A549 (cell line): ENCODE data around the gene SERPINF2. TPM values are rescaled to one million over a fixed set of nuclear protein-coding genes. Genes with fewer than 3 reads are reported as not detected.

Experiments
- ATAC-seq, 2 experiments: fragments of 200-7000 bp in 1 of 2; fragments of >200 bp in 1 of 2; cut with Nextera tagmentation in 1 of 2; cut with Tn5 transposase in 1 of 2; 3 replicates each; pipeline versions ENCODE4 v1.8.0 to v1.9.1; 2018 to 2020; ENCODE audit warnings: mild to moderate bottlenecking in 1 of 2, moderate library complexity in 1 of 2
- CTCF ChIA-PET: fragments of 300-600 bp; sonication (Branson Sonifier 250); formaldehyde crosslinking; extraction: SDS; loops from one replicate; lab custom pipeline; 2021; ENCODE audit warnings: antibody characterized with exemption, inconsistent platforms; lab: Yijun Ruan, JAX
- POLR2A ChIA-PET: fragments of 350-600 bp; formaldehyde crosslinking; extraction: SDS; loops from one replicate; lab custom pipeline; 2021; ENCODE audit warnings: antibody characterized with exemption, inconsistent platforms; lab: Yijun Ruan, JAX
- DNase-seq, 2 experiments: peaks; one replicate each; pipeline versions ENCODE4 v3.0.0 to v3.0.0-alpha.2; 2011 to 2016; ENCODE audit warnings: low read depth in 1 of 2, low spot score in 1 of 2
- FAIRE-seq: peaks from 2 replicates; lab custom pipeline; 2011; peaks lifted over from hg19 to GRCh38; lab: Jason Lieb, UNC
- H3K27ac ChIP-seq, 2 experiments: fragments of >200 bp; sonication (Bioruptor Twin); formaldehyde crosslinking; 3 replicates each; pipeline ENCODE4 v1.5.1; 2016 to 2017
- H3K4me1 ChIP-seq: fragments of >200 bp; sonication (Bioruptor Twin); formaldehyde crosslinking; 3 replicates; pipeline ENCODE4 v1.6.1; 2016
- H3K4me2 ChIP-seq: fragments of >200 bp; sonication (Bioruptor Twin); formaldehyde crosslinking; 3 replicates; pipeline ENCODE4 v1.6.1; 2016
- H3K4me3 ChIP-seq: fragments of >200 bp; sonication (Bioruptor Twin); formaldehyde crosslinking; 3 replicates; pipeline ENCODE4 v1.5.1; 2016
- H3K9me3 ChIP-seq: fragments of >200 bp; sonication (Bioruptor Twin); formaldehyde crosslinking; 3 replicates; pipeline ENCODE4 v1.6.1; 2016
- BCL3 ChIP-seq: fragments of >200 bp; sonication (Bioruptor Twin); formaldehyde crosslinking; IDR thresholded peaks from 3 replicates; pipeline ENCODE4 v1.6.1; 2016
- CEBPB ChIP-seq, 2 experiments: fragments of >200 bp in 1 of 2; sonication (Bioruptor Twin) in 1 of 2; formaldehyde crosslinking in 1 of 2; IDR thresholded peaks; 2 replicates each; pipeline ENCODE4 v1.6.1; 2012 to 2016
- CHD2 ChIP-seq: fragments of 150-350 bp; IDR thresholded peaks from 2 replicates; pipeline ENCODE4 v1.6.1; 2014; ENCODE audit warnings: low read length; ENCODE audit not compliant: partially characterized antibody
- E2F6 ChIP-seq: IDR thresholded peaks from 2 replicates; pipeline ENCODE4 v1.6.1; 2012; ENCODE audit warnings: low read depth, borderline replicate concordance
- EHF ChIP-seq: fragments of 250-450 bp; sonication (Bioruptor Pico); IDR thresholded peaks from 2 replicates; pipeline ENCODE4 v1.5.0; 2020; ENCODE audit warnings: mild to moderate bottlenecking
- ELK1 ChIP-seq: fragments of 150-350 bp; IDR thresholded peaks from 2 replicates; pipeline ENCODE4 v1.6.1; 2014; ENCODE audit warnings: low read depth, mild to moderate bottlenecking, low read length
- EP300 ChIP-seq, 2 experiments: fragments of >200 bp; sonication (Bioruptor Twin); formaldehyde crosslinking; IDR thresholded peaks; 2 replicates in 1 of 2; 3 replicates in 1 of 2; pipeline ENCODE4 v1.6.1; 2016 to 2017
- GATA3 ChIP-seq: IDR thresholded peaks from 2 replicates; pipeline ENCODE4 v1.6.1; 2012; ENCODE audit warnings: borderline replicate concordance
- HES2 ChIP-seq: fragments of >200 bp; sonication (Bioruptor Twin); formaldehyde crosslinking; IDR thresholded peaks from 2 replicates; pipeline ENCODE4 v1.6.1; 2016
- HEYL ChIP-seq: fragments of 250-450 bp; sonication (Bioruptor Pico); IDR thresholded peaks from 2 replicates; pipeline ENCODE4 v1.8.0; 2021; ENCODE audit warnings: mild to moderate bottlenecking, moderate library complexity
- HOXA7 ChIP-seq: fragments of 250-450 bp; sonication (Bioruptor Pico); IDR thresholded peaks from 2 replicates; pipeline ENCODE4 v1.5.0; 2020; ENCODE audit warnings: mild to moderate bottlenecking, moderate library complexity
- JUN ChIP-seq, 2 experiments: fragments of >200 bp; sonication (Bioruptor Twin); formaldehyde crosslinking; IDR thresholded peaks; 2 replicates in 1 of 2; 3 replicates in 1 of 2; pipeline ENCODE4 v1.6.1; 2016 to 2017
- KDM1A ChIP-seq: fragments of 200-600 bp; sonication (generic); IDR thresholded peaks from 2 replicates; pipeline ENCODE4 v1.6.1; 2016; ENCODE audit warnings: low read depth, mild to moderate bottlenecking
- MAFK ChIP-seq: fragments of 450-650 bp; IDR thresholded peaks from 2 replicates; pipeline ENCODE4 v1.6.1; 2014; ENCODE audit not compliant: partially characterized antibody
- MAX ChIP-seq: IDR thresholded peaks from 2 replicates; pipeline ENCODE4 v1.6.1; 2012
- PBX3 ChIP-seq: IDR thresholded peaks from 2 replicates; pipeline ENCODE4 v1.6.1; 2012
- PHF8 ChIP-seq: fragments of 200-600 bp; sonication (generic); IDR thresholded peaks from 2 replicates; pipeline ENCODE4 v1.6.1; 2016; ENCODE audit warnings: low read depth, mild to moderate bottlenecking, antibody characterized with exemption, moderate library complexity, borderline replicate concordance
- POLR2AphosphoS2 ChIP-seq: conservative IDR thresholded peaks from 2 replicates; pipeline ENCODE4 v1.6.1; 2012; ENCODE audit warnings: low read length, improper control_type of control experiment, inconsistent platforms
- RARB ChIP-seq: fragments of 250-450 bp; sonication (Bioruptor Pico); IDR thresholded peaks from 2 replicates; pipeline ENCODE4 v1.8.0; 2021; ENCODE audit warnings: mild to moderate bottlenecking, moderate library complexity
- TFCP2L1 ChIP-seq: fragments of 250-450 bp; sonication (Bioruptor Pico); IDR thresholded peaks from 2 replicates; pipeline ENCODE4 v1.5.0; 2021; ENCODE audit warnings: mild to moderate bottlenecking
- TP53 ChIP-seq: fragments of 250-450 bp; sonication (Bioruptor Pico); IDR thresholded peaks from 2 replicates; pipeline ENCODE4 v1.5.0; 2021; ENCODE audit warnings: mild to moderate bottlenecking, moderate library complexity
- ZC3H11A ChIP-seq: fragments of 450-650 bp; IDR thresholded peaks from 2 replicates; pipeline ENCODE4 v1.6.1; 2014; ENCODE audit warnings: antibody characterized with exemption, mild to moderate bottlenecking
- ZFP36 ChIP-seq: fragments of 450-650 bp; IDR thresholded peaks from 2 replicates; pipeline ENCODE4 v1.6.1; 2014; ENCODE audit warnings: borderline replicate concordance; ENCODE audit not compliant: partially characterized antibody
- WGBS: methylation state at CpG from one replicate; pipeline ENCODE4 v1.1.6; 2017; ENCODE audit errors: missing lambda C conversion rate; 5-methylcytosine and 5-hydroxymethylcytosine counted together
- polyA plus RNA-seq, 4 experiments: library from polyadenylated mRNA; depleted of rRNA in 3 of 4; stranded (reverse); fragments of >200 nt; fragmentation: RNase III in 1 of 4; extraction: RNeasy Plus Mini Kit Qiagen cat#74134 plus additional on column Dnase treatment in 1 of 4; gene quantifications; 2 replicates in 3 of 4; 3 replicates in 1 of 4; pipeline ENCODE4 v1.2.3, GENCODE V29; 2011 to 2017

SERPINF2 gene
- polyA plus RNA-seq, 2 of the 4 experiments (the other 2 are of a cell fraction): 2.1 to 2.9 TPM

GRCh38 chr17:1709403-1709951, 33.2 kb upstream of the SERPINF2 start:
- Histone ChIP-seq H3K4me1 (peaks cover 44% of the 10 kb centered on the region), H3K9me3 (no peaks in the 10 kb centered on the region), H3K4me3 (peak overlapping the region; percentile 78), H3K4me2 (peak overlapping the region; percentile 88), H3K27ac (peak overlapping the region; percentile 87 to 93)
- ChIA-PET POLR2A (interaction anchor here (0.8 kb wide), 1 partner anchor 60 kb away, joined by 3 read pairs; no protein-coding TSS in a partner anchor), CTCF (interaction anchor here (0.8 to 8.4 kb wide), 6 partner anchors 9 to 61 kb away, joined by 3 to 43 read pairs (median 4); no protein-coding TSS in a partner anchor)
- TF ChIP-seq ZC3H11A: no peak
- TF ChIP-seq HES2: no peak
- TF ChIP-seq E2F6: no peak
- no peak for TF ChIP-seq EHF
- ATAC-seq: peak; percentile 8; a peak in 3 of 6 replicates
- 16% methylated on average over 9 of the region's 16 CpGs for WGBS
- peak in 1 of 2 experiments; percentile 52 for DNase-seq
- no peak for FAIRE-seq

GRCh38 chr17:1709971-1710806, 32.5 kb upstream of the SERPINF2 start, which contains the start of gene TLCD2:
TLCD2 (minus strand) TSS chr17:1710377; CDS start chr17:1710242, 135 bp downstream.
- POLR2A ChIA-PET: no interaction called here
- H3K4me2 ChIP-seq: peak within 1 kb of the TSS; percentile 88
- CTCF ChIA-PET: interaction anchor here (1.1 to 8.4 kb wide), 7 partner anchors 10 to 62 kb away, joined by 3 to 43 read pairs (median 4); no protein-coding TSS in a partner anchor
- FAIRE-seq (no peak), ATAC-seq (peak; percentile 51 to 68), DNase-seq (peak; percentile 71 to 92)
- peak within 1 kb of the TSS; percentile 78 for H3K4me3 ChIP-seq
- no peaks in the 10 kb centered on the region for H3K9me3 ChIP-seq
- WGBS: under 1% methylated on average over 24 of the region's 83 CpGs
- peak within 1 kb of the TSS; percentile 87 to 93 for H3K27ac ChIP-seq
- TF ChIP-seq CHD2 (peak; percentile 66), MAX (peak; percentile 42; the same call in 1 of the 2 replicates), MAFK (no peak), TP53 (CRISPR knock-in tag) (peak; percentile 88; the same call in 1 of the 2 replicates), RARB (CRISPR knock-in tag) (peak; percentile 96), TFCP2L1 (CRISPR knock-in tag) (peak; percentile 98), PBX3 (peak; percentile 83), PHF8 (peak; percentile 34; the same call in 1 of the 2 replicates), BCL3 (no peak), CEBPB (IDR thresholded peaks at IDR 0.05) (no peak), POLR2AphosphoS2 (no peak), EP300 (IDR thresholded peaks at IDR 0.05) (no peak), HEYL (peak; percentile 34; the same call in 1 of the 2 replicates), JUN (IDR thresholded peaks at IDR 0.05) (peak; percentile 12 to 17; a peak in 3 of 5 replicates), ELK1 (no peak), GATA3 (peak; percentile 37; the same call in 1 of the 2 replicates), ZC3H11A (no peak), HOXA7 (CRISPR knock-in tag) (peak; percentile 96), ZFP36 (no peak), E2F6 (0 out of 2 replicates have a peak, but pooled peaks have one; percentile 12), KDM1A (no peak)
- peaks cover 44% of the 10 kb centered on the region for H3K4me1 ChIP-seq
